Measurements from ENCODE around the gene GPSM1.

DNA sequence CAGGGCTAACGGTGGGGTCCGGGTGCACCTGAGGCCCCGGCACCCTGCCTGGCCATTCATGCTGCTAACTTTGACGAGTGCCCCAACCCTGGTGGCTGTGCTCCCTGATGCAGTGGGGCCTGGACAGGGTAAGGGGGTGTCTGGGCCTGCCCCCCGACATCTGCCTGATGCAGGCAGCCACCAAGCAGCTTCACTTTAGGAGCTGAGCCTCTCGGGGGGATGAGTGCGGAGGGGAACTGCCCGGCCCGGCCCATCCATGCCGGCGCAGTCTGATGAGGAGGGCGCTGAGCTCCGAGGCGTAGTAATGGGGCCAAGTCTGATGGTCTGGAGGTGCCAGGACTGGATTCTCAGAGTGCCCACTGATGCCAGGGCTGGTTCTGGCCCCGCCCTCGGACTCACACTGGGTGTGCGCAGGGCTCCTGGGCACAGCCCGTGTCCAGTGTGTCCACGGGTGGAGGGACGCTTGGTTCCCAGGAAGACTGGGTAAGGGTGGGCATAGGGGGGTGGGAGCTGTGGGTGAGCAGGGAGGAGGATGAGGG lies 19.7 kb downstream of the GPSM1 start:
- no peak for TF ChIP-seq CTCF (conservative IDR thresholded peaks at IDR 0.05 in 1 of 2, IDR thresholded peaks at IDR 0.05 in 1 of 2; ENCODE audit: extremely low read depth in 1 of 2, insufficient read depth in 1 of 2, low read depth in 1 of 2, low read length in 2 of 2)
- no peak for TF ChIP-seq EZH2 (IDR thresholded peaks at IDR 0.05; ENCODE audit: borderline replicate concordance, low read length)

Data from mammary epithelial cell (primary cell).